Loucy (cell line): ENCODE data around the gene DUXB.

Experiments
- H2AFZ ChIP-seq: fragments of 200-600 bp; sonication (generic); 2 replicates; pipeline ENCODE4 v1.6.0; 2016; ENCODE audit warnings: antibody characterized with exemption, mild to moderate bottlenecking, low read length, moderate library complexity
- H3F3A ChIP-seq: fragments of 200-600 bp; 2 replicates; pipeline ENCODE4 v1.6.0; 2016; ENCODE audit warnings: antibody characterized with exemption, low read depth, mild to moderate bottlenecking
- H3K27me3 ChIP-seq: fragments of 200-600 bp; sonication (generic); 2 replicates; pipeline ENCODE4 v1.6.1; 2014; ENCODE audit warnings: low read length, mild to moderate bottlenecking; ENCODE audit not compliant: insufficient read depth, poor library complexity, severe bottlenecking
- H3K36me3 ChIP-seq: fragments of 200-600 bp; sonication (generic); 2 replicates; pipeline ENCODE4 v1.6.1; 2016; ENCODE audit warnings: low read length; ENCODE audit not compliant: insufficient read depth
- H3K4me1 ChIP-seq: fragments of 200-600 bp; sonication (generic); 2 replicates; pipeline ENCODE4 v1.5.1; 2014; ENCODE audit warnings: low read length, mild to moderate bottlenecking; ENCODE audit not compliant: insufficient read depth, poor library complexity, severe bottlenecking
- H3K4me2 ChIP-seq: fragments of 200-600 bp; sonication (generic); 2 replicates; pipeline ENCODE4 v1.6.0; 2014; ENCODE audit warnings: antibody characterized with exemption, low read length, low read depth, mild to moderate bottlenecking; ENCODE audit not compliant: poor library complexity, severe bottlenecking
- H3K4me3 ChIP-seq: fragments of 200-600 bp; sonication (generic); 2 replicates; pipeline ENCODE4 v1.5.1; 2014; ENCODE audit warnings: low read length, mild to moderate bottlenecking, mixed read lengths; ENCODE audit not compliant: poor library complexity, severe bottlenecking
- H3K79me2 ChIP-seq: fragments of 200-600 bp; sonication (generic); 2 replicates; pipeline ENCODE4 v1.6.1; 2014; ENCODE audit warnings: low read length; ENCODE audit not compliant: insufficient read depth
- H3K9ac ChIP-seq: fragments of 200-600 bp; sonication (generic); 2 replicates; pipeline ENCODE4 v1.6.0; 2014; ENCODE audit warnings: mild to moderate bottlenecking, low read depth, low read length, moderate library complexity; ENCODE audit not compliant: poor library complexity, severe bottlenecking
- H3K9me2 ChIP-seq: fragments of 200-600 bp; sonication (generic); replicated peaks from 2 replicates; pipeline ENCODE4 v1.6.1; 2016; ENCODE audit warnings: low read depth, low read length, mixed read lengths
- H3K9me3 ChIP-seq: fragments of 200-600 bp; sonication (generic); 2 replicates; pipeline ENCODE4 v1.6.1; 2014; ENCODE audit warnings: mild to moderate bottlenecking, antibody characterized with exemption, low read length, low read depth; ENCODE audit not compliant: insufficient read depth
- H4K20me1 ChIP-seq: fragments of 200-600 bp; sonication (generic); 2 replicates; pipeline ENCODE4 v1.6.0; 2014; ENCODE audit warnings: antibody characterized with exemption, low read length, mild to moderate bottlenecking; ENCODE audit not compliant: insufficient read depth, poor library complexity, severe bottlenecking
- CTCF ChIP-seq: fragments of 200-600 bp; sonication (generic); conservative IDR thresholded peaks from 2 replicates; pipeline ENCODE4 v1.5.1; 2014; ENCODE audit warnings: mild to moderate bottlenecking, antibody characterized with exemption, low read length
- EZH2phosphoT487 ChIP-seq: fragments of 200-600 bp; IDR thresholded peaks from 2 replicates; pipeline ENCODE4 v1.6.1; 2018; ENCODE audit warnings: antibody characterized with exemption, mild to moderate bottlenecking, moderate library complexity, borderline replicate concordance

DUXB gene

GRCh38 chr16:75667503-75667902 lies 33.8 kb downstream of the DUXB start:
- Histone ChIP-seq H3K9ac (no peak overlapping the region), H3F3A (no peaks in the 10 kb centered on the region), H4K20me1 (no peaks in the 10 kb centered on the region), H3K27me3 (no peaks in the 10 kb centered on the region), H2AFZ (no peak overlapping the region), H3K79me2 (no peaks in the 10 kb centered on the region), H3K9me2 (no peaks in the 10 kb centered on the region), H3K9me3 (no peaks in the 10 kb centered on the region), H3K36me3 (no peaks in the 10 kb centered on the region), H3K4me1 (no peaks in the 10 kb centered on the region), H3K4me2 (no peak overlapping the region), H3K4me3 (no peak overlapping the region)
- TF ChIP-seq CTCF (no peak), EZH2phosphoT487 (no peak)

- Histone ChIP-seq H2AFZ (no peak overlapping the region), H3K9ac (no peak overlapping the region), H4K20me1 (peaks cover 3% of the 10 kb centered on the region), H3K36me3 (peaks cover 38% of the 10 kb centered on the region; the same call in 1 of the 2 replicates), H3K4me2 (no peak overlapping the region), H3K4me1 (no peaks in the 10 kb centered on the region), H3K27me3 (no peaks in the 10 kb centered on the region), H3K4me3 (no peak overlapping the region), H3K79me2 (no peaks in the 10 kb centered on the region; the same call in 1 of the 2 replicates), H3K9me3 (no peaks in the 10 kb centered on the region), H3F3A (no peaks in the 10 kb centered on the region), H3K9me2 (no peaks in the 10 kb centered on the region)
- TF ChIP-seq EZH2phosphoT487 (no peak), CTCF (no peak)
These were observed 40.4 kb downstream of the DUXB start for GRCh38 chr16:75660726-75661302.

- Histone ChIP-seq H4K20me1 (peaks cover 7% of the 10 kb centered on the region), H3K79me2 (peaks cover 3% of the 10 kb centered on the region), H3K9me3 (no peaks in the 10 kb centered on the region), H3K27me3 (no peaks in the 10 kb centered on the region), H3K9me2 (no peaks in the 10 kb centered on the region), H2AFZ (no peak overlapping the region), H3K36me3 (peaks cover 43% of the 10 kb centered on the region; the same call in 1 of the 2 replicates), H3F3A (no peaks in the 10 kb centered on the region), H3K4me3 (no peak overlapping the region), H3K9ac (no peak overlapping the region), H3K4me2 (no peak overlapping the region), H3K4me1 (no peaks in the 10 kb centered on the region)
- no peak for TF ChIP-seq CTCF
- no peak for TF ChIP-seq EZH2phosphoT487
These were observed 40.9 kb downstream of the DUXB start for GRCh38 chr16:75660321-75660720.
